ENCODE data around the gene SERPINA1.

DNA sequence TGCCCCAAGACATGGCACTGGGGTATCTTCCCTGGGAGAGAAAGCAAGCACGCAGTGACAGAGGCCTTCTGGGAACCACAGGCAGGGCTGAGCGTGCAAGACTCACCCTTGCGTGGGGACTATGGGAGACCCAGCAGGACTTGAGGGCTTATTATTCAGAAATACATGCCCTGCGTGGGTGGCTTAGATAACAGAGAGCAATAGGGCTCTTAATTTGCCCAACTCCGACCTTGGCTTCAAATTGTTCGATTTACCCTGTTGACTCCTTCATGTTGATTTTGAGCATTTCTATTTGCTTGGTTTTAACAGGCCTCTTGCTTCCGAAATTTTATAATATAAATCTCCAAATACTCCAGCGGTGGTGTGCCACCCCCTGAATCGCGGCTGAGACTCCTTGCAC is 5.1 kb upstream of the SERPINA1 start:
- TF ChIP-seq SMAD3 (CRISPR knock-in tag; IDR thresholded peaks at IDR 0.05; ENCODE audit: borderline replicate concordance) (no peak), ZNF138 (CRISPR knock-in tag; conservative IDR thresholded peaks at IDR 0.05) (no peak), SP1 (CRISPR knock-in tag; conservative IDR thresholded peaks at IDR 0.05) (no peak), NR1H2 (CRISPR knock-in tag; IDR thresholded peaks at IDR 0.05) (no peak), CREB1 (CRISPR knock-in tag; IDR thresholded peaks at IDR 0.05) (no peak), FOXJ3 (CRISPR knock-in tag; IDR thresholded peaks at IDR 0.05; ENCODE audit: borderline replicate concordance) (no peak), IRF2 (CRISPR knock-in tag; IDR thresholded peaks at IDR 0.05; ENCODE audit: borderline replicate concordance, low read depth) (no peak)
- TF ChIP-seq, protein P1, sequence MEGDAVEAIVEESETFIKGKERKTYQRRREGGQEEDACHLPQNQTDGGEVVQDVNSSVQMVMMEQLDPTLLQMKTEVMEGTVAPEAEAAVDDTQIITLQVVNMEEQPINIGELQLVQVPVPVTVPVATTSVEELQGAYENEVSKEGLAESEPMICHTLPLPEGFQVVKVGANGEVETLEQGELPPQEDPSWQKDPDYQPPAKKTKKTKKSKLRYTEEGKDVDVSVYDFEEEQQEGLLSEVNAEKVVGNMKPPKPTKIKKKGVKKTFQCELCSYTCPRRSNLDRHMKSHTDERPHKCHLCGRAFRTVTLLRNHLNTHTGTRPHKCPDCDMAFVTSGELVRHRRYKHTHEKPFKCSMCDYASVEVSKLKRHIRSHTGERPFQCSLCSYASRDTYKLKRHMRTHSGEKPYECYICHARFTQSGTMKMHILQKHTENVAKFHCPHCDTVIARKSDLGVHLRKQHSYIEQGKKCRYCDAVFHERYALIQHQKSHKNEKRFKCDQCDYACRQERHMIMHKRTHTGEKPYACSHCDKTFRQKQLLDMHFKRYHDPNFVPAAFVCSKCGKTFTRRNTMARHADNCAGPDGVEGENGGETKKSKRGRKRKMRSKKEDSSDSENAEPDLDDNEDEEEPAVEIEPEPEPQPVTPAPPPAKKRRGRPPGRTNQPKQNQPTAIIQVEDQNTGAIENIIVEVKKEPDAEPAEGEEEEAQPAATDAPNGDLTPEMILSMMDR (IDR thresholded peaks at IDR 0.05), result no peak
- TF ChIP-seq, protein P2, sequence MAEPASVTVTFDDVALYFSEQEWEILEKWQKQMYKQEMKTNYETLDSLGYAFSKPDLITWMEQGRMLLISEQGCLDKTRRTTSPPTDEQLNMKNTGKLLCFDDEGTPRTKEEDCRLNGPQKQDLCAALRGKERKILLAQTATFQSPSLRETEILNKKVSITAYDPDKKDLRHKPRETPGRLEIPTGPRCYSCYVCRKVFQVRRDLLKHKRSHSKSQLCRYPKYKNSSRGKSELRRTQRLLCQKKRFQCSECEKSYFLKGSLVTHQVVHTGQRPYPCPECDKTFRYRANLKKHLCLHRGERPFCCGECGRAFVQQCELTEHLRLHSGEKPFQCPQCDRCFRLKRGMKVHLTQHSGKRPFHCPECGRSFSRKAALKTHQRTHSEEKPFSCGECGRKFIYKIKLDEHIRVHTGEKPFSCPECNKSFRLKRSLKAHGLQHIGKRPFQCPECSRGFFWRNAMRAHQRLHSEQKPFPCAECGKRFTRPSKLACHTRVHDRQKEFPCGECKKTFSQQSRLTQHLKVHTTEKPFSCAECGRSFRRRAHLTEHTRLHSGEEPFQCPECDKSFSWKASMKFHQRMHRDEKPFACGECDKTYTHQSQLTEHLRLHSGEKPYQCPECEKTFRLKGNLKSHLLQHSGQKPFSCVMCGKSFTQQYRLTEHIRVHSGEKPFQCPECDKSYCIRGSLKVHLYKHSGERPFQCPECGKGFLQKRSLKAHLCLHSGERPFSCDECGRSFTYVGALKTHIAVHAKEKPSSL (CRISPR knock-in tag; conservative IDR thresholded peaks at IDR 0.05), result no peak
- TF ChIP-seq, protein P3, sequence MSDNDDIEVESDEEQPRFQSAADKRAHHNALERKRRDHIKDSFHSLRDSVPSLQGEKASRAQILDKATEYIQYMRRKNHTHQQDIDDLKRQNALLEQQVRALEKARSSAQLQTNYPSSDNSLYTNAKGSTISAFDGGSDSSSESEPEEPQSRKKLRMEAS (CRISPR knock-in tag; IDR thresholded peaks at IDR 0.05), result no peak
- TF ChIP-seq, protein P4, sequence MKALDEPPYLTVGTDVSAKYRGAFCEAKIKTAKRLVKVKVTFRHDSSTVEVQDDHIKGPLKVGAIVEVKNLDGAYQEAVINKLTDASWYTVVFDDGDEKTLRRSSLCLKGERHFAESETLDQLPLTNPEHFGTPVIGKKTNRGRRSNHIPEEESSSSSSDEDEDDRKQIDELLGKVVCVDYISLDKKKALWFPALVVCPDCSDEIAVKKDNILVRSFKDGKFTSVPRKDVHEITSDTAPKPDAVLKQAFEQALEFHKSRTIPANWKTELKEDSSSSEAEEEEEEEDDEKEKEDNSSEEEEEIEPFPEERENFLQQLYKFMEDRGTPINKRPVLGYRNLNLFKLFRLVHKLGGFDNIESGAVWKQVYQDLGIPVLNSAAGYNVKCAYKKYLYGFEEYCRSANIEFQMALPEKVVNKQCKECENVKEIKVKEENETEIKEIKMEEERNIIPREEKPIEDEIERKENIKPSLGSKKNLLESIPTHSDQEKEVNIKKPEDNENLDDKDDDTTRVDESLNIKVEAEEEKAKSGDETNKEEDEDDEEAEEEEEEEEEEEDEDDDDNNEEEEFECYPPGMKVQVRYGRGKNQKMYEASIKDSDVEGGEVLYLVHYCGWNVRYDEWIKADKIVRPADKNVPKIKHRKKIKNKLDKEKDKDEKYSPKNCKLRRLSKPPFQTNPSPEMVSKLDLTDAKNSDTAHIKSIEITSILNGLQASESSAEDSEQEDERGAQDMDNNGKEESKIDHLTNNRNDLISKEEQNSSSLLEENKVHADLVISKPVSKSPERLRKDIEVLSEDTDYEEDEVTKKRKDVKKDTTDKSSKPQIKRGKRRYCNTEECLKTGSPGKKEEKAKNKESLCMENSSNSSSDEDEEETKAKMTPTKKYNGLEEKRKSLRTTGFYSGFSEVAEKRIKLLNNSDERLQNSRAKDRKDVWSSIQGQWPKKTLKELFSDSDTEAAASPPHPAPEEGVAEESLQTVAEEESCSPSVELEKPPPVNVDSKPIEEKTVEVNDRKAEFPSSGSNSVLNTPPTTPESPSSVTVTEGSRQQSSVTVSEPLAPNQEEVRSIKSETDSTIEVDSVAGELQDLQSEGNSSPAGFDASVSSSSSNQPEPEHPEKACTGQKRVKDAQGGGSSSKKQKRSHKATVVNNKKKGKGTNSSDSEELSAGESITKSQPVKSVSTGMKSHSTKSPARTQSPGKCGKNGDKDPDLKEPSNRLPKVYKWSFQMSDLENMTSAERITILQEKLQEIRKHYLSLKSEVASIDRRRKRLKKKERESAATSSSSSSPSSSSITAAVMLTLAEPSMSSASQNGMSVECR (CRISPR knock-in tag; IDR thresholded peaks at IDR 0.05; ENCODE audit: borderline replicate concordance), result no peak
- TF ChIP-seq, protein P5, sequence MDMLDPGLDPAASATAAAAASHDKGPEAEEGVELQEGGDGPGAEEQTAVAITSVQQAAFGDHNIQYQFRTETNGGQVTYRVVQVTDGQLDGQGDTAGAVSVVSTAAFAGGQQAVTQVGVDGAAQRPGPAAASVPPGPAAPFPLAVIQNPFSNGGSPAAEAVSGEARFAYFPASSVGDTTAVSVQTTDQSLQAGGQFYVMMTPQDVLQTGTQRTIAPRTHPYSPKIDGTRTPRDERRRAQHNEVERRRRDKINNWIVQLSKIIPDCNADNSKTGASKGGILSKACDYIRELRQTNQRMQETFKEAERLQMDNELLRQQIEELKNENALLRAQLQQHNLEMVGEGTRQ (CRISPR knock-in tag; IDR thresholded peaks at IDR 0.05), result no peak
- TF ChIP-seq, protein P6, sequence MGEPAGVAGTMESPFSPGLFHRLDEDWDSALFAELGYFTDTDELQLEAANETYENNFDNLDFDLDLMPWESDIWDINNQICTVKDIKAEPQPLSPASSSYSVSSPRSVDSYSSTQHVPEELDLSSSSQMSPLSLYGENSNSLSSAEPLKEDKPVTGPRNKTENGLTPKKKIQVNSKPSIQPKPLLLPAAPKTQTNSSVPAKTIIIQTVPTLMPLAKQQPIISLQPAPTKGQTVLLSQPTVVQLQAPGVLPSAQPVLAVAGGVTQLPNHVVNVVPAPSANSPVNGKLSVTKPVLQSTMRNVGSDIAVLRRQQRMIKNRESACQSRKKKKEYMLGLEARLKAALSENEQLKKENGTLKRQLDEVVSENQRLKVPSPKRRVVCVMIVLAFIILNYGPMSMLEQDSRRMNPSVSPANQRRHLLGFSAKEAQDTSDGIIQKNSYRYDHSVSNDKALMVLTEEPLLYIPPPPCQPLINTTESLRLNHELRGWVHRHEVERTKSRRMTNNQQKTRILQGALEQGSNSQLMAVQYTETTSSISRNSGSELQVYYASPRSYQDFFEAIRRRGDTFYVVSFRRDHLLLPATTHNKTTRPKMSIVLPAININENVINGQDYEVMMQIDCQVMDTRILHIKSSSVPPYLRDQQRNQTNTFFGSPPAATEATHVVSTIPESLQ (CRISPR knock-in tag; IDR thresholded peaks at IDR 0.05), result no peak
